ENCODE results near the gene EMX2.

- TF ChIP-seq EZH2phosphoT487 (IDR thresholded peaks at IDR 0.05; ENCODE audit: insufficient read depth, low read depth) (no peak), EZH2 (IDR thresholded peaks at IDR 0.05; ENCODE audit: insufficient read depth, poor library complexity, severe bottlenecking) (no peak)
Observed at GRCh38 chr10:117578999-117579590, 36.5 kb downstream of the EMX2 start.
